NT2/D1 (cell line): ENCODE results near the gene CACHD1.

Source experiments
- DNase-seq: peaks from one replicate; pipeline ENCODE4 v3.0.0-alpha.2; 2011; ENCODE audit warnings: low read depth, low spot score
- H3K27me3 ChIP-seq: 2 replicates; pipeline ENCODE4 v1.6.0; 2011; ENCODE audit warnings: mild to moderate bottlenecking; ENCODE audit not compliant: insufficient read length, insufficient read depth
- H3K36me3 ChIP-seq: 2 replicates; pipeline ENCODE4 v1.6.1; 2011; ENCODE audit warnings: mild to moderate bottlenecking, low read length, mixed read lengths; ENCODE audit not compliant: insufficient read depth, insufficient read length
- H3K4me1 ChIP-seq: 2 replicates; pipeline ENCODE4 v1.5.1; 2011; ENCODE audit not compliant: insufficient read depth, insufficient read length
- H3K4me3 ChIP-seq: 2 replicates; pipeline ENCODE4 v1.5.1; 2011; ENCODE audit warnings: low read depth; ENCODE audit not compliant: insufficient read length
- H3K9ac ChIP-seq: 2 replicates; pipeline ENCODE4 v1.6.0; 2011; ENCODE audit warnings: low read depth; ENCODE audit not compliant: insufficient read length
- H3K9me3 ChIP-seq: 2 replicates; pipeline ENCODE4 v1.5.1; 2011; ENCODE audit warnings: mild to moderate bottlenecking, low read length; ENCODE audit not compliant: insufficient read depth
- SUZ12 ChIP-seq: IDR thresholded peaks from 2 replicates; pipeline ENCODE4 v1.6.1; 2011; ENCODE audit not compliant: insufficient read length, insufficient read depth; ENCODE audit errors: extremely low read depth
- YY1 ChIP-seq: IDR thresholded peaks from 2 replicates; pipeline ENCODE4 v1.6.1; 2011; ENCODE audit not compliant: insufficient read length, insufficient read depth
- ZNF274 ChIP-seq: IDR thresholded peaks from 2 replicates; pipeline ENCODE4 v1.6.1; 2011; ENCODE audit warnings: mild to moderate bottlenecking, low read depth, low read length

Gene CACHD1

DNA sequence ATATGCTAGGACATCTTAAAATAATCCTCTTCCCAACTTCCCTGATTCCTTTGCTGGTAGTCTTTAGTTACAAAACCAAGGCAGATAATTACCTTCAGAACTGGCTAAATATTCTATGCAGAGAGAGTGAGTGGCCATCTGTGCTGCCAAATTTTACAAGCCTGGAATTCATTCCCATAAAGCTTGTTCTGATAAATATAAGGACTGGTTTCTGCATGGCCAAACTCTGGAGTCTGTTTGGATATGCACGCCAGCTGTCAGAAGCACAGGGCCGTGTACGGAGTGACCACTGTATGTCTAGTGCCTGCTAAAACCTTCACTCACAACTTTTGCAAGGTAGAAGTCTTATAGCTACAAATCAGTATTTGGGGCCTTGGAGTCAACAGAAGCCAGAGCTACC is 208.4 kb downstream of the CACHD1 start:
- Histone ChIP-seq H3K4me1 (no peaks in the 10 kb centered on the region), H3K9me3 (no peaks in the 10 kb centered on the region), H3K36me3 (peaks cover 92% of the 10 kb centered on the region), H3K27me3 (no peaks in the 10 kb centered on the region), H3K9ac (no peak overlapping the region), H3K4me3 (no peak overlapping the region)
- DNase-seq: no peak
- TF ChIP-seq ZNF274 (no peak), YY1 (no peak), SUZ12 (no peak)

DNA sequence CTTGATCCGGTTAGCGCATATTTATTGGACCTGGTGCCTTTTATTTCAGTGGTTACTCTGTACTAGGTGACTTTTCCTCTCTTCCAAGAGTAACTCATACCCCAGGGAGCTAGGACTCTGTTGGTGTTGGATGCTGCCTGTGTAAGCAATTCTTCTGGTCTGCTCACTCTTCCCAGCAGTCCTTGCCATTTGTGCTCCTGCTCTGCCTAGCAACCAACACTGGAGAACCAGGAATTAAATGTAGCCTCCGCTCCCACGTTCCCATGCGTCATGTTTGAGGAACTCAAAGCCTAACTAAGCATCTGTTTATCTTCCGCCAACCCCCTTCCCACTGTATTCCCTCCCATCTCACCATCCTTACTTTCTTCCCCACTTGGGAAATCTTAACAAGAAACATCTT is 209.2 kb downstream of the CACHD1 start:
- Histone ChIP-seq H3K36me3 (peaks cover 96% of the 10 kb centered on the region), H3K4me3 (no peak overlapping the region), H3K9ac (no peak overlapping the region), H3K4me1 (no peaks in the 10 kb centered on the region), H3K9me3 (no peaks in the 10 kb centered on the region), H3K27me3 (no peaks in the 10 kb centered on the region)
- TF ChIP-seq YY1 (no peak), SUZ12 (no peak), ZNF274 (no peak)
- no peak for DNase-seq

DNA sequence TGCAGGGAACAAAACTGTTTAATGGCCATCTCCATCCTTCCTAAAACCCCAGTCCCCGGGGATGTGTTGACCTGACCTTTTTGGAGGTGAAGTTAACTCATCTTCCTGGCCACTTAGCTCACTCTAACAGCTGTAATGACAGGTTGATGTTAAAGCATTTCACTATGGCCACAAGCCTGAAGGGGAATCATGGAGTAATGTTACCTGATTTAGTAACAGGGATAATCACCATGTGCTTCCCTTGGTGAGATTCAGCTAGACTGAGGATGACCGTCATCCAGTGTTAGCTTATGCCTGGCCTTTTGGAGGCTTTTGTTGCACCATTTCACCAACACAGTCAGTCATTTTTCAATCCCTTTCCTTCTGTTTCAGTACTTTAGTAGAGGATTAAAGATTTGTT is 210.7 kb downstream of the CACHD1 start:
- Histone ChIP-seq H3K9me3 (no peaks in the 10 kb centered on the region), H3K27me3 (no peaks in the 10 kb centered on the region), H3K4me3 (no peak overlapping the region), H3K4me1 (no peaks in the 10 kb centered on the region), H3K9ac (no peak overlapping the region), H3K36me3 (peaks cover 96% of the 10 kb centered on the region)
- no peak for TF ChIP-seq YY1
- no peak for DNase-seq

DNA sequence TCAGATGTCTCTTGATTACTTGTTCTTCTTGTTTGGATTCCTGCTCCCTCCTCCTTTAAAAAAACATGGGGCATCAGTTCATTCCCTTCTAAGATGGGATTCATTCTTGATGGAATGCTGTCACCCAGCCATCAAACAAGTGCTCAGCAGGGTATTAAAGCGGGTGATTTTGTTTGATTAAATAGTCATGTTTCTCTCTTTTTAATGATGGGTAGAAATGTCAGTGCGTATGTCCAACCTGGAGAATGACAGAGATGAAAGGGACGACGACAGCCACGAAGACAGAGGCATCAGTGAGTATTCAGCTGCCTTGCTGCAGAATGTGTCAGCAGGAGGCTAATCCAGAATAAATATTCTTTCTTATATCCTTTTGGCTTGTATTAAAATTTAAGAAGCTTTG is 211.1 kb downstream of the CACHD1 start:
- peaks cover 96% of the 10 kb centered on the region for H3K36me3 ChIP-seq
- H3K27me3 ChIP-seq: no peaks in the 10 kb centered on the region
- TF ChIP-seq ZNF274: no peak
- no peak for TF ChIP-seq YY1
- no peak for TF ChIP-seq SUZ12
- no peak overlapping the region for H3K9ac ChIP-seq
- no peaks in the 10 kb centered on the region for H3K9me3 ChIP-seq
- no peak overlapping the region for H3K4me3 ChIP-seq
- no peaks in the 10 kb centered on the region for H3K4me1 ChIP-seq
- no peak for DNase-seq

DNA sequence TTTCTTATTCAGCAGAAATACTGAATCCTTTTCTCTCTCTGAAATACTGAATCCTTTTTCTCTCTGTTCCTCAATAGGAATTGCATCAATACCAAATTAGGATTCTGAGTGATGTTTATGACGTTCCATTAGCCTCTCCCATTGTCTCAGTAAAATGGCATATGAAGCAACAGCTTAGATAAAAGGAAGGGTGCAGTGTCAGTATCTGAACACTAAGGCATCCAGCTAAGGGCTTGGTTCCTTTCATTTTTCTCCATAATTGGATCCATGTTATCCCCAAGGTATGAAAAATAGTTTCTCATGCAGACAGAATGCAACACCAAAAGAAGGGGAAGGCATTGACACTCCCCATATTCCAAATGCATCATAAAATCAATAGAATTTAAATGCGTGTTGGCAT is 213.5 kb downstream of the CACHD1 start:
- no peak for TF ChIP-seq ZNF274
- no peak for TF ChIP-seq YY1
- no peak for TF ChIP-seq SUZ12
- Histone ChIP-seq H3K4me3 (no peak overlapping the region), H3K9ac (no peak overlapping the region), H3K27me3 (no peaks in the 10 kb centered on the region), H3K36me3 (peaks cover 84% of the 10 kb centered on the region), H3K4me1 (peaks cover 2% of the 10 kb centered on the region), H3K9me3 (no peaks in the 10 kb centered on the region)
- no peak for DNase-seq

DNA sequence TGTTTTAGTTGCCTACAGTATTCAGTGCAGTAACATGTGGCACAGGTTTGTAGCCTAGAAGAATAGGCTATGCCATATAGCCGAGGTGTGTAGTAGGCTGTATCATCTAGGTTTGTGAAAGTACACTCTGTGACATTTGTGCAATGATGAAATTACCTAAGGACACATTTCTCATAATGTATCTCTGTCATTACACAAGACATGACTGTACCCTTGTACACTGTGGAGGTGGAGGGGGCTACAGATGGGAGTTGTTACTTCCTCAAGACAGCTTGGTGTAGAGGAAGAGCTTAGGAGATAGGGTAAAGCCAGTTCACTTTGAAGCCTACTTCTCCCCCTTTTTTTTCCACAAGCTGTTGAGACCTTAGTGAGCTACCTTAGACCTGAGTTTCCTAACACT is 215.3 kb downstream of the CACHD1 start:
- Histone ChIP-seq H3K9me3 (no peaks in the 10 kb centered on the region), H3K27me3 (no peaks in the 10 kb centered on the region), H3K9ac (no peak overlapping the region), H3K4me3 (no peak overlapping the region), H3K36me3 (peaks cover 79% of the 10 kb centered on the region), H3K4me1 (peaks cover 2% of the 10 kb centered on the region)
- DNase-seq: no peak
- TF ChIP-seq SUZ12 (no peak), ZNF274 (no peak), YY1 (no peak)

DNA sequence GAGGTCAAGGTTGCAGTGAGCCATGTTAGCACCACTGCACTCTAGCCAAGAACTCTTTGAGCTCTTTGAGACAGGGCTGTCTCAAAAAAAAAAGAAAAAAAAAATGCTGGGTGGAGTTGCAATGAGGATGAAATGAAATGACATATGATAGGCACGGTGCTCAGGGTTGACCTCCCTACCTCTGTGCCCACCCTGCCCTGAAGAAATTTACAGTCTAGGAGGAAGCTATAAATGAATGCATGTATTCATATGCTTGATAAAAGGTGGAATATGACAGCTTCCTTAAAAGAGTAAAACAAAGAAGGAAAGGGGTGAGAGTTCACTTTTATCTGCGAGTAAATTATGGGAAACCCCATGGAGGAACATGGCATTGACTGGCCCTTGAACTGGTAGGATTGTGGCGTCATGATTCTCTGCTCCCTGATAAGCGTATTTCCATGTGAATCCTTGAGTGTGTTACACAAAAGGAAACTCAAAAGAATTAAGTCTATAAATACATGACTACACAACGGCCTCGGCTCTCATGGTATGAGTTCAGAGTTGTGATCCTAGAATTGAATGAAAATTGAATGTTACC is 215.9 kb downstream of the CACHD1 start:
- no peak for TF ChIP-seq YY1
- no peak for TF ChIP-seq ZNF274
- TF ChIP-seq SUZ12: no peak
- Histone ChIP-seq H3K36me3 (peaks cover 77% of the 10 kb centered on the region), H3K27me3 (no peaks in the 10 kb centered on the region), H3K9me3 (no peaks in the 10 kb centered on the region), H3K4me1 (peaks cover 2% of the 10 kb centered on the region), H3K4me3 (no peak overlapping the region), H3K9ac (no peak overlapping the region)
- no peak for DNase-seq
